ENCODE data around the gene HSPH1. TPM values are rescaled to one million over a fixed set of nuclear protein-coding genes. Genes with fewer than 3 reads are reported as not detected.
A peak's percentile ranks its signal among the peaks of the same experiment; 100 is the strongest.

HSPH1 gene
- polyA plus RNA-seq, 1 donor (not counting 4 experiments of a cell fraction or from before 2014, with no cell fraction given) = 111 TPM

DNA sequence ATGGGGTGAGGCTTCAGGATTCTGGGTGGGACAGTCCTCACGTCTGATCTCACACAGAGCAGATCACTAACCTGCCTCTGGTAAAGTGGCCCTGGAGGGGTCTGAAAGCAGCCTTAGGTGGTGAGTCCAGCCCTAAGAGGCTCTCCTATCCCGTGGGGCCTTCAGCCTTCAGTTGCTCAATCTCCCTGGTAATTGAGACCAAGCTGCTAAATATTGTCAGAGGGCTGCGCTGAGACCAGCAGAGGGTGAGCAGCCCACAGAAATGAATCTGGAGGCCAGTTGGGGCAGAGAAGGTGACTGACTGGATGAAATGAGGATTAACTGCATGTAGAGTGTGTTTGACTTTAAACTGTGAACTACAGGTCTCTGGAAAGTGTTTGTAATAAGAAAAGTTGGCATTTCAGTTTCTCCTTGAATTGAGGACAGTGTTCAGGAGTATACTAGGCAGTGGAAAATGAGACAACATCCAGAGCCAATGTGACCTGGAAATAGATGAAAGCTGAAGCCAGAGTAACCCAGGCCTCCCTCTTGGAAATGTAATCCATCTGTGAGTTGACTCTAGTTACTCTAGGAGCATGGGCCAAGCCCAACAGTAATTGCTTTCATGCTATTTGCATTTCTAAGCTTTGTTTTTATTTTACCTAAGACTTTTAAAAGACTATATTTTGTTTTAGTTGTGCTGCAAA, 14.3 kb upstream of the HSPH1 start:
- TF ChIP-seq CTCF (optimal IDR thresholded peaks at IDR 0.05 in 1 of 3, IDR thresholded peaks at IDR 0.05 in 1 of 3, conservative IDR thresholded peaks at IDR 0.05 in 1 of 3; ENCODE audit: extremely low read depth in 1 of 3, insufficient read depth in 2 of 3, low read length in 3 of 3) = no peak
- TF ChIP-seq EZH2 (IDR thresholded peaks at IDR 0.05; ENCODE audit: low read length) = no peak

DNA sequence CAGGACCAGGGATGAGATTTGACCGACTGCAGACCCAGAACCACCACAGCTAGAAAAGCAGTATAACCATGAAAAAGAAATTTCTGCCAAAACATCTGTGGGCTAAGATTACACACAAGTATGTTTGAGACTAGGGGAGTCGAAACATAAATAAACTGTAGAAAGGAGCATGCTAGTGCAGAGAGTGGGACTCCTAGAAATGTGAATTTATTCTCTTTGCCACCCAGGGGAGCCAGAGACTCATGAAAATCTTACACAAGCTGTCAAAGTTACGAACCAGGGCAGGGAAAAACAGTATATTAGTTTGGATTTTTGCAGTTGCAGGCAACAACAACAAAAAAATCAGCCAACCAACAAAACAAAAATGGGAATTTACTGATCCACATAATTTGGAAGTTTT, 12.3 kb upstream of the HSPH1 start:
- Histone ChIP-seq H3K9ac (ENCODE audit: control insufficient read depth, extremely low read depth, insufficient read depth, low read length) (no peak overlapping the region), H3K4me3 (ENCODE audit: control insufficient read depth in 2 of 3, extremely low read depth in 1 of 3, insufficient read depth in 2 of 3, low read depth in 1 of 3, low read length in 3 of 3) (no peak overlapping the region), H3K9me3 (ENCODE audit: control insufficient read depth, low read depth, low read length) (no peaks in the 10 kb centered on the region), H3K4me2 (ENCODE audit: control insufficient read depth, extremely low read depth, insufficient read depth, low read depth, low read length) (no peak overlapping the region), H3K27ac (ENCODE audit: control insufficient read depth, insufficient read depth, low read length) (no peak overlapping the region), H4K20me1 (ENCODE audit: control insufficient read depth, extremely low read depth, insufficient read depth, low read length) (no peaks in the 10 kb centered on the region), H2AFZ (ENCODE audit: control insufficient read depth, low read length) (no peak overlapping the region), H3K9me1 (ENCODE audit: control insufficient read depth, extremely low read depth, insufficient read depth, low read length) (no peaks in the 10 kb centered on the region), H3K4me1 (ENCODE audit: control insufficient read depth, extremely low read depth, insufficient read depth, low read length) (peaks cover 20% of the 10 kb centered on the region), H3K36me3 (ENCODE audit: control insufficient read depth in 2 of 2, extremely low read depth in 1 of 2, insufficient read depth in 2 of 2, low read length in 2 of 2) (no peaks in the 10 kb centered on the region), H3K27me3 (ENCODE audit: control insufficient read depth, extremely low read depth, insufficient read depth, low read length) (no peaks in the 10 kb centered on the region), H3K79me2 (ENCODE audit: control insufficient read depth, insufficient read depth, low read length) (no peaks in the 10 kb centered on the region)
- no peak for FAIRE-seq
- no peak for TF ChIP-seq EZH2 (IDR thresholded peaks at IDR 0.05; ENCODE audit: low read length)
- TF ChIP-seq CTCF (optimal IDR thresholded peaks at IDR 0.05 in 1 of 3, IDR thresholded peaks at IDR 0.05 in 1 of 3, conservative IDR thresholded peaks at IDR 0.05 in 1 of 3; ENCODE audit: extremely low read depth in 1 of 3, insufficient read depth in 2 of 3, low read length in 3 of 3) = peak in 1 of 3 experiments; percentile 18
- dilution Hi-C loops (cut with MboI; ENCODE audit: extremely low pct_ligation_motif_present, low sequenced_read_pairs) = no loop called here
- DNase-seq (ENCODE audit: low read depth, low spot score) = no peak

More for the DNA sequence above, 14.3 kb upstream of the HSPH1 start:
- Histone ChIP-seq H3K9ac (ENCODE audit: control insufficient read depth, extremely low read depth, insufficient read depth, low read length) (no peak overlapping the region), H3K4me3 (ENCODE audit: control insufficient read depth in 2 of 3, extremely low read depth in 1 of 3, insufficient read depth in 2 of 3, low read depth in 1 of 3, low read length in 3 of 3) (no peak overlapping the region), H3K9me1 (ENCODE audit: control insufficient read depth, extremely low read depth, insufficient read depth, low read length) (no peaks in the 10 kb centered on the region), H3K27ac (ENCODE audit: control insufficient read depth, insufficient read depth, low read length) (no peak overlapping the region), H3K79me2 (ENCODE audit: control insufficient read depth, insufficient read depth, low read length) (no peaks in the 10 kb centered on the region), H3K4me1 (ENCODE audit: control insufficient read depth, extremely low read depth, insufficient read depth, low read length) (peaks cover 20% of the 10 kb centered on the region), H3K27me3 (ENCODE audit: control insufficient read depth, extremely low read depth, insufficient read depth, low read length) (no peaks in the 10 kb centered on the region), H3K4me2 (ENCODE audit: control insufficient read depth, extremely low read depth, insufficient read depth, low read depth, low read length) (no peak overlapping the region), H2AFZ (ENCODE audit: control insufficient read depth, low read length) (no peak overlapping the region), H3K36me3 (ENCODE audit: control insufficient read depth in 2 of 2, extremely low read depth in 1 of 2, insufficient read depth in 2 of 2, low read length in 2 of 2) (no peaks in the 10 kb centered on the region), H3K9me3 (ENCODE audit: control insufficient read depth, low read depth, low read length) (no peaks in the 10 kb centered on the region), H4K20me1 (ENCODE audit: control insufficient read depth, extremely low read depth, insufficient read depth, low read length) (no peaks in the 10 kb centered on the region)
- DNase-seq (ENCODE audit: low read depth, low spot score) = no peak
- FAIRE-seq = no peak
- dilution Hi-C loops (cut with MboI; ENCODE audit: extremely low pct_ligation_motif_present, low sequenced_read_pairs) = no loop called here
